NAMALWA (cell line): Measurements from ENCODE around the gene CCL2.

ENCODE experiments used
- DNase-seq: peaks from one replicate; pipeline ENCODE4 v3.0.0-alpha.2; 2015; ENCODE audit warnings: low spot score

Gene CCL2

GRCh38 chr17:34265711-34266110 lies 10.6 kb downstream of the CCL2 start:
- no peak for DNase-seq

GRCh38 chr17:34269969-34270368 lies 14.9 kb downstream of the CCL2 start, which contains the start of gene CCL7:
Gene CCL7, plus strand, starts transcription at chr17:34270221. Its CDS starts 70 bp downstream, at chr17:34270291.
- DNase-seq, result no peak

- no peak for DNase-seq
These were observed 20.8 kb downstream of the CCL2 start for GRCh38 chr17:34275881-34276280.

GRCh38 chr17:34276826-34277225 lies 21.7 kb downstream of the CCL2 start:
- no peak for DNase-seq

- no peak for DNase-seq
These were observed 28.5 kb downstream of the CCL2 start for GRCh38 chr17:34283571-34283970.

GRCh38 chr17:34285286-34285792 lies 30.3 kb downstream of the CCL2 start, which contains the start of gene CCL11:
Gene CCL11, plus strand, starts transcription at chr17:34285742. Its CDS starts 67 bp downstream, at chr17:34285809.
- no peak for DNase-seq

- DNase-seq, result no peak
These were observed 32.8 kb downstream of the CCL2 start for GRCh38 chr17:34287875-34288274.

GRCh38 chr17:34290586-34290985 lies 35.5 kb downstream of the CCL2 start:
- DNase-seq, result no peak

- no peak for DNase-seq
These were observed 36.8 kb downstream of the CCL2 start for GRCh38 chr17:34291721-34292348.

- DNase-seq, result no peak
These were observed 43.9 kb downstream of the CCL2 start for GRCh38 chr17:34299027-34299426.

GRCh38 chr17:34299956-34300577 lies 45.0 kb downstream of the CCL2 start:
- DNase-seq, result no peak

GRCh38 chr17:34300652-34301370 lies 45.7 kb downstream of the CCL2 start:
- DNase-seq, result no peak

GRCh38 chr17:34301986-34302385 lies 46.9 kb downstream of the CCL2 start:
- DNase-seq, result no peak

GRCh38 chr17:34302636-34303035 lies 47.6 kb downstream of the CCL2 start:
- DNase-seq, result no peak

GRCh38 chr17:34303606-34304005 lies 48.5 kb downstream of the CCL2 start:
- DNase-seq, result no peak

- no peak for DNase-seq
These were observed 50.0 kb downstream of the CCL2 start for GRCh38 chr17:34305061-34305460.

GRCh38 chr17:34305606-34306005 lies 50.5 kb downstream of the CCL2 start:
- DNase-seq, result no peak

- DNase-seq, result no peak
These were observed 51.4 kb downstream of the CCL2 start for GRCh38 chr17:34306466-34306865.
